GM12878 (cell line): ENCODE results near the gene SDK2. TPM values are rescaled to one million over a fixed set of nuclear protein-coding genes. Genes with fewer than 3 reads are reported as not detected.

ENCODE experiments used
- ATAC-seq: fragments of 200-7000 bp; cut with Tn5 transposase; 3 replicates; pipeline ENCODE4 v1.9.1; 2020; ENCODE audit warnings: mild to moderate bottlenecking, moderate library complexity
- BruUV-seq: library from RNA; stranded (reverse); fragments of 400-500 nt; replicated peaks from 2 replicates; lab custom pipeline; 2021; lab: Mats Ljungman, UMichigan
- CTCF ChIA-PET: fragments of 300-600 bp; sonication (Branson Sonifier 250); formaldehyde crosslinking; extraction: SDS; loops from one replicate; lab custom pipeline; 2021; ENCODE audit warnings: inconsistent platforms; lab: Yijun Ruan, JAX
- POLR2A ChIA-PET: fragments of 350-600 bp; formaldehyde crosslinking; extraction: SDS; loops from one replicate; lab custom pipeline; 2021; ENCODE audit warnings: inconsistent platforms; lab: Charles Lee
- RAD21 ChIA-PET: fragments of 300-600 bp; sonication (Branson Sonifier 250); formaldehyde crosslinking; loops from one replicate; lab custom pipeline; 2023; ENCODE audit warnings: antibody characterized with exemption; ENCODE audit not compliant: unreplicated experiment; lab: Charles Lee
- SMC1A ChIA-PET: fragments of 300-600 bp; sonication (Branson Sonifier 250); formaldehyde crosslinking; loops from one replicate; lab custom pipeline; 2023; ENCODE audit not compliant: unreplicated experiment, uncharacterized antibody; lab: Charles Lee
- DNase-seq: peaks from one replicate; pipeline ENCODE4 v3.0.0-alpha.2; 2011; ENCODE audit warnings: low read depth, low spot score
- FAIRE-seq: peaks from 3 replicates; lab custom pipeline; 2011; peaks lifted over from hg19 to GRCh38; lab: Jason Lieb, UNC
- H2AFZ ChIP-seq: 2 replicates; pipeline ENCODE4 v1.6.0; 2011; ENCODE audit warnings: low read depth, low read length, control low read depth; ENCODE audit not compliant: control insufficient read depth
- H3K27ac ChIP-seq: 2 replicates; pipeline ENCODE4 v1.5.1; 2011; ENCODE audit warnings: control low read depth; ENCODE audit not compliant: control insufficient read depth, insufficient read depth
- H3K27me3 ChIP-seq, 2 experiments: replicated peaks in 1 of 2; 2 replicates each; pipeline versions ENCODE4 v1.6.0 to v1.6.1; 2011; ENCODE audit warnings: low read length in 1 of 2; ENCODE audit not compliant: control insufficient read depth in 2 of 2, insufficient read depth in 2 of 2
- H3K36me3 ChIP-seq, 2 experiments: 2 replicates each; pipeline ENCODE4 v1.5.1; 2011; ENCODE audit warnings: low read length in 1 of 2; ENCODE audit not compliant: control insufficient read depth in 2 of 2, insufficient read depth in 2 of 2
- H3K4me1 ChIP-seq: 2 replicates; pipeline ENCODE4 v1.6.1; 2011; ENCODE audit warnings: mild to moderate bottlenecking, low read length, moderate library complexity, mixed read lengths; ENCODE audit not compliant: control insufficient read depth, insufficient read depth
- H3K4me2 ChIP-seq: 2 replicates; pipeline ENCODE4 v1.6.0; 2011; ENCODE audit warnings: control low read depth; ENCODE audit not compliant: control insufficient read depth, insufficient read depth
- H3K4me3 ChIP-seq: fragments of 200-600 bp; sonication (generic); 2 replicates; pipeline ENCODE4 v1.5.1; 2016
- H3K79me2 ChIP-seq: 2 replicates; pipeline ENCODE4 v1.6.0; 2011; ENCODE audit warnings: low read length; ENCODE audit not compliant: control insufficient read depth, insufficient read depth
- H3K9ac ChIP-seq: 2 replicates; pipeline ENCODE4 v1.8.0; 2011; ENCODE audit warnings: low read length, control low read depth, mixed read lengths; ENCODE audit not compliant: control insufficient read depth, insufficient read depth
- H3K9me3 ChIP-seq: replicated peaks from 3 replicates; pipeline ENCODE4 v1.5.1; 2011; ENCODE audit warnings: mild to moderate bottlenecking, low read length; ENCODE audit not compliant: control insufficient read depth, insufficient read depth
- H4K20me1 ChIP-seq: 2 replicates; pipeline ENCODE4 v1.6.0; 2011; ENCODE audit not compliant: control insufficient read depth, insufficient read depth
- ATF2 ChIP-seq: IDR thresholded peaks from 2 replicates; pipeline ENCODE4 v1.6.1; 2012; ENCODE audit warnings: low read length, inconsistent platforms
- CHD2 ChIP-seq: IDR thresholded peaks from 2 replicates; pipeline ENCODE4 v1.6.1; 2011; ENCODE audit warnings: low read depth, low read length, improper control_type of control experiment, borderline replicate concordance
- CTCF ChIP-seq, 3 experiments: IDR thresholded peaks in 2 of 3; conservative IDR thresholded peaks in 1 of 3; 2 replicates each; pipeline ENCODE4 v1.5.1; 2011; ENCODE audit warnings: low read depth in 3 of 3, low read length in 3 of 3, mild to moderate bottlenecking in 3 of 3, control low read depth in 2 of 3, moderate library complexity in 2 of 3, inconsistent platforms in 1 of 3, mixed read lengths in 1 of 3; ENCODE audit not compliant: control insufficient read depth in 2 of 3, insufficient read depth in 1 of 3; ENCODE audit errors: extremely low read depth in 1 of 3
- CUX1 ChIP-seq: IDR thresholded peaks from 2 replicates; pipeline ENCODE4 v1.6.1; 2012; ENCODE audit warnings: improper control_type of control experiment, low read depth, low read length; ENCODE audit not compliant: insufficient replicate concordance
- ETV6 ChIP-seq, 2 experiments: fragments of 450-650 bp in 1 of 2; IDR thresholded peaks in 1 of 2; conservative IDR thresholded peaks in 1 of 2; 2 replicates each; pipeline ENCODE4 v1.6.1; 2014; ENCODE audit warnings: antibody characterized with exemption in 1 of 2, borderline replicate concordance in 1 of 2, low read depth in 1 of 2, mild to moderate bottlenecking in 1 of 2, moderate library complexity in 1 of 2
- GABPA ChIP-seq: IDR thresholded peaks from 2 replicates; pipeline ENCODE4 v1.6.1; 2014; ENCODE audit warnings: antibody characterized with exemption, low read depth, mild to moderate bottlenecking, inconsistent platforms
- MXI1 ChIP-seq: fragments of 150-350 bp; IDR thresholded peaks from 2 replicates; pipeline ENCODE4 v1.6.1; 2011; ENCODE audit warnings: low read depth, mild to moderate bottlenecking, inconsistent platforms, low read length, improper control_type of control experiment
- SMARCA5 ChIP-seq: fragments of 450-650 bp; IDR thresholded peaks from 2 replicates; pipeline ENCODE4 v1.6.1; 2017; ENCODE audit warnings: mild to moderate bottlenecking
- SPI1 ChIP-seq: IDR thresholded peaks from 2 replicates; pipeline ENCODE4 v1.6.1; 2011; ENCODE audit warnings: low read depth, mild to moderate bottlenecking, low read length, moderate library complexity, borderline replicate concordance; ENCODE audit not compliant: insufficient read depth
- SUZ12 ChIP-seq: fragments of 200-600 bp; sonication (generic); IDR thresholded peaks from one replicate; pipeline ENCODE4 v1.6.1; 2018; ENCODE audit warnings: antibody characterized with exemption, mild to moderate bottlenecking; ENCODE audit not compliant: unreplicated experiment
- TCF12 ChIP-seq: IDR thresholded peaks from 2 replicates; pipeline ENCODE4 v1.6.1; 2011; ENCODE audit warnings: low read depth, mild to moderate bottlenecking, low read length
- WGBS: methylation state at CpG from one replicate; pipeline ENCODE4 v1.1.6; 2016; ENCODE audit warnings: low lambda C conversion rate; ENCODE audit not compliant: insufficient replicate concordance, insufficient coverage; ENCODE audit errors: missing lambda C conversion rate; 5-methylcytosine and 5-hydroxymethylcytosine counted together
- in situ Hi-C: fragments of 300-500 bp; cut with MboI; formaldehyde crosslinking; loops from 9 replicates; pipeline ENCODE4 v1.14.3; 2018; ENCODE audit warnings: mixed read lengths
- intact Hi-C: fragments of 100-400 bp; cut with micrococcal nuclease; formaldehyde crosslinking; loops from one replicate; pipeline ENCODE4 v1.14.2; 2022; ENCODE audit not compliant: unreplicated experiment
- polyA plus RNA-seq, 11 experiments: library from polyadenylated mRNA; depleted of rRNA in 4 of 11; unstranded in 6 of 11; stranded (reverse) in 5 of 11; fragments of >200 nt; fragmentation: Nextera tagmentation in 4 of 11; fragmentation: Illumina TruSeq in 1 of 11; extraction: Ambion mirVana in 4 of 11; extraction: Trizol in 1 of 11; gene quantifications; 1 replicate in 1 of 11; 2 replicates in 10 of 11; pipeline versions ENCODE4 v1.2.1 to v1.2.3, GENCODE V29; 2011 to 2016; ENCODE audit warnings: inconsistent platforms in 2 of 11, missing spikeins in 2 of 11, low read depth in 1 of 11
- total RNA-seq, 4 experiments: library from RNA; depleted of rRNA in 3 of 4; stranded (reverse); fragments of >200 nt in 3 of 4; fragmentation: Illumina TruSeq in 1 of 4; extraction: Trizol in 1 of 4; gene quantifications; 2 replicates each; pipeline versions ENCODE4 v1.2.1 to v1.2.3, GENCODE V29; 2013 to 2021

SDK2 gene
- total and polyA plus RNA-seq, 10 of the 15 experiments (the other 5 are each of a cell fraction or from before 2014, with no cell fraction given): 0.03 to 0.08 (median 0.03) TPM; not detected in 7

- peak; percentile 30; the same call in 1 of the 2 replicates for TF ChIP-seq TCF12
- no peak for TF ChIP-seq CHD2
- peak; percentile 27; the same call in 1 of the 2 replicates for TF ChIP-seq MXI1
- TF ChIP-seq SPI1: peak; percentile 15; the same call in 1 of the 2 replicates
These were observed 52.8 kb downstream of the SDK2 start (continued) for GRCh38 chr17:73591296-73592078.

- BruUV-seq: no TSS peak
- Histone ChIP-seq H3K36me3 (no peaks in the 10 kb centered on the region), H3K9me3 (no peaks in the 10 kb centered on the region), H3K27ac (no peak overlapping the region), H3K27me3 (peaks cover 0 to 5% of the 10 kb centered on the region in 2 experiments; a peak in 2 of 4 replicates), H2AFZ (no peak overlapping the region), H3K79me2 (no peaks in the 10 kb centered on the region), H3K4me3 (no peak overlapping the region), H3K9ac (no peak overlapping the region), H3K4me2 (no peak overlapping the region), H4K20me1 (no peaks in the 10 kb centered on the region), H3K4me1 (peaks cover 23% of the 10 kb centered on the region)
- SMC1A ChIA-PET: no interaction called here
- DNase-seq: no peak
- no peak for ATAC-seq
- intact Hi-C loops (no loop called here), in situ Hi-C loops (no loop called here)
- CTCF ChIA-PET: no interaction called here
- FAIRE-seq: no peak
- 56% methylated on average over 11 of the region's 11 CpGs for WGBS
- RAD21 ChIA-PET: no interaction called here
- POLR2A ChIA-PET: no interaction called here
- TF ChIP-seq ATF2: no peak
- no peak for TF ChIP-seq CTCF (IDR thresholded peaks at IDR 0.05 in 2 of 3, conservative IDR thresholded peaks at IDR 0.05 in 1 of 3; ENCODE audit: control insufficient read depth in 2 of 3, extremely low read depth in 1 of 3, insufficient read depth in 1 of 3, low read depth in 3 of 3, low read length in 3 of 3)
- TF ChIP-seq ETV6 (conservative IDR thresholded peaks at IDR 0.05 in 1 of 2, IDR thresholded peaks at IDR 0.05 in 1 of 2; ENCODE audit: borderline replicate concordance in 1 of 2, low read depth in 1 of 2): no peak
- TF ChIP-seq GABPA: no peak
- TF ChIP-seq SMARCA5: no peak
- no peak for TF ChIP-seq CHD2
- no peak for TF ChIP-seq SUZ12
- no peak for TF ChIP-seq CUX1
These were observed 54.8 kb downstream of the SDK2 start for GRCh38 chr17:73589363-73589980.
